MM.1S (cell line): ENCODE results near the gene MISP.

ENCODE experiments used
- EZH2 ChIP-seq: fragments of 300-600 bp; sonication (generic); optimal IDR thresholded peaks from 2 replicates; pipeline ENCODE3; 2017; ENCODE audit warnings: low read depth, mild to moderate bottlenecking, antibody characterized with exemption, low read length, mixed read lengths
- EZH2phosphoT487 ChIP-seq: fragments of 300-600 bp; sonication (generic); IDR thresholded peaks from 2 replicates; pipeline ENCODE4 v1.6.1; 2018; ENCODE audit warnings: antibody characterized with exemption, low read length
- TF ChIP-seq, protein P1 (sequence below): fragments of 300-600 bp; sonication (generic); IDR thresholded peaks from 2 replicates; pipeline ENCODE4 v1.5.1; 2016; ENCODE audit warnings: antibody characterized with exemption, low read length, mixed read lengths

GRCh38 chr19:796692-797527 lies 46.0 kb downstream of the MISP start, which contains the start of gene PTBP1:
- TF ChIP-seq, protein P1, sequence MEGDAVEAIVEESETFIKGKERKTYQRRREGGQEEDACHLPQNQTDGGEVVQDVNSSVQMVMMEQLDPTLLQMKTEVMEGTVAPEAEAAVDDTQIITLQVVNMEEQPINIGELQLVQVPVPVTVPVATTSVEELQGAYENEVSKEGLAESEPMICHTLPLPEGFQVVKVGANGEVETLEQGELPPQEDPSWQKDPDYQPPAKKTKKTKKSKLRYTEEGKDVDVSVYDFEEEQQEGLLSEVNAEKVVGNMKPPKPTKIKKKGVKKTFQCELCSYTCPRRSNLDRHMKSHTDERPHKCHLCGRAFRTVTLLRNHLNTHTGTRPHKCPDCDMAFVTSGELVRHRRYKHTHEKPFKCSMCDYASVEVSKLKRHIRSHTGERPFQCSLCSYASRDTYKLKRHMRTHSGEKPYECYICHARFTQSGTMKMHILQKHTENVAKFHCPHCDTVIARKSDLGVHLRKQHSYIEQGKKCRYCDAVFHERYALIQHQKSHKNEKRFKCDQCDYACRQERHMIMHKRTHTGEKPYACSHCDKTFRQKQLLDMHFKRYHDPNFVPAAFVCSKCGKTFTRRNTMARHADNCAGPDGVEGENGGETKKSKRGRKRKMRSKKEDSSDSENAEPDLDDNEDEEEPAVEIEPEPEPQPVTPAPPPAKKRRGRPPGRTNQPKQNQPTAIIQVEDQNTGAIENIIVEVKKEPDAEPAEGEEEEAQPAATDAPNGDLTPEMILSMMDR: no peak
- TF ChIP-seq EZH2phosphoT487: no peak
- no peak for TF ChIP-seq EZH2
